Measurements from ENCODE around the gene TMC4.
"Not testable (repeated sequence)": the region's sequence is repeated elsewhere in the genome, so short reads cannot be mapped to it uniquely, and the experiment has no call there.

Gene TMC4

DNA sequence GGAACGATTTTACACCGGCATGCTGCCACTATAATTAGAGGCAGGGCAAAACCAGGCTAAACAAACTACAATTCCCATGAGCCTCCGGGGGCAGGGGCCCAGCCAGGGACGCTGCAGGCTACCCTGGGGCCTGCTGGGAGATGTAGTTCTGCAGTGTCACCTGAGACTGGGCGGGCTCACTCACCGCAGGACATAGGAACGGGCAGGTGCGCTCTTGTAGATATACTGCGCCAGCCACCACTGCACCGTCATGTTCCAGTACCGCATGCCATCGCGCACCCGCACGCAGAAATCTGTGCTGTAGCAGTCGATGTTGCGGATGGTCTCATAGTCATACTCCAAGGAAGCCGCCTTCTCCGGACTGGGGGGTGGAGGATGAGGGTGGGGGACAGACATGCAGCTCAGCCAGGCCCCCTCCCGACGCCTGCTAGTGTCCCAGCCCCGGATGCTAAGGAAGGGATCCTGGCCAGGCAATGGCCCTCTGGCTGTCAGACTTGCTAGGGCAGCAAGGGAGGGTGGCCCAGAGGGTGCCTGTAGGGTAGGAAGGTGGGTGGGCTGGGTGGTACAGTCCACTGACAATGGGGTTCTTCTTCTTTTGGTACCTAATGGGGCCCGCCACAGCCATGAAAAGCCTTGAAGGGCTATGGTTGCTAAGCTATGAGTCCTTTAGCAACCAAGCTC, 5.8 kb upstream of the TMC4 start:
- DNase-seq = no peak

DNA sequence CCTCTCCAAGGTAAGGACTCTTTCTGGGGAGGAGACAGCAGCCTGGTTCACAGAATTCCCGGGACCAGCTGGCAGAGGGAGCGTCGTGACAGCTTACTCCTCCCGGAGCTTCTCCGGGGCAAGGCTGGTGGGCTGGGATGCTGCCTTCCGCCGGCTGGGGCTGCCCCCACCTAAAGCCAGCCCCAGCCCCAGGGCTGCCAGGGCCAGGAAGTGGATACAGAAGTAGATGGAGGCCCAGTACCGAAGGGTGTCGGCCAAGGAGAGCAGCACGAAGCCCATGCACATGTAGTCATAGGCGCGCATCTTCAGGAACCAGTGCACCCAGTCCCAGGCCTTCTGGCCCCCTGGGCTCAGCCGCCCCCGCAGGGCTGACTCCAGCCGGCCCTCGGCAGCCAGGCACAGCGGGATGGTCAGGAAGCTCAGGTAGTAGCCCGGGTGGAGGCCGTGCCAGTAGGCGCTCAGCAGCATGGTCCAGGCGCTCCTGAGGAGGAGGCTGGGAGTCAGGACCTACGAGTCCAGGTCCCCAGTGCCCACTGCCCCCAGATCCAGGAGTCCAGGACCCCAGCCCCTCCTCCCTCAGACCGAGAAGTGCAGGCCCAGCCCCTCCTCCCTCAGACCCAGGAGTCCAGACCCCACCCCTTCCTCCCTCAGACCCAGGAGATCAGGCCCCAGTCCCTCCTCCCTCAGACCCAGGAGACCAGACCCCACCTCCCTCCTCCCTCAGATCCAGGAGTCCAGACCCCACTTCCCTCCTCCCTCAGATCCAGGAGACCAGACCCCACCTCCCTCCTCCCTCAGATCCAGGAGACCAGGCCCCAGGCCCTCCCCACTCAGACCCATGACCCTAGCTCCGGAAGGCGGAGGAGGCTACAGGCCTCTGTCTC, 1.2 kb upstream of the TMC4 start:
- DNase-seq = no peak

DNA sequence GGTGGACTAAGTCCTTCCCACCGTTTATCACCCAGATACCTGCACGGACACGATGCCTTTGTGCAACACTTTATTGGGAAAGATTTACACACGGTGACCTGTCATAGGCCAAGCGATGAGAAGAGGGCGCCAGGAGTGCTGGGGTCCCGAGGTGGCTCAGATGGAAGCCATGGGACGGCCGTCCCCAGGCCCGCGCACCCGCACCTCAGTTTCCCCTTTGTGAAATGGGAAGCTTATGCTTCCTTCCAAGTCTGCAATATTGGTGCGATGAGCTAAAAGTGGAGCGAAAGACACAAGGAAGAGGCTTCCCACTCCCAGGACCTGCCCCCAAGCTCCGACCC, 369 bp upstream of the TMC4 start:
- no peak for DNase-seq

DNA sequence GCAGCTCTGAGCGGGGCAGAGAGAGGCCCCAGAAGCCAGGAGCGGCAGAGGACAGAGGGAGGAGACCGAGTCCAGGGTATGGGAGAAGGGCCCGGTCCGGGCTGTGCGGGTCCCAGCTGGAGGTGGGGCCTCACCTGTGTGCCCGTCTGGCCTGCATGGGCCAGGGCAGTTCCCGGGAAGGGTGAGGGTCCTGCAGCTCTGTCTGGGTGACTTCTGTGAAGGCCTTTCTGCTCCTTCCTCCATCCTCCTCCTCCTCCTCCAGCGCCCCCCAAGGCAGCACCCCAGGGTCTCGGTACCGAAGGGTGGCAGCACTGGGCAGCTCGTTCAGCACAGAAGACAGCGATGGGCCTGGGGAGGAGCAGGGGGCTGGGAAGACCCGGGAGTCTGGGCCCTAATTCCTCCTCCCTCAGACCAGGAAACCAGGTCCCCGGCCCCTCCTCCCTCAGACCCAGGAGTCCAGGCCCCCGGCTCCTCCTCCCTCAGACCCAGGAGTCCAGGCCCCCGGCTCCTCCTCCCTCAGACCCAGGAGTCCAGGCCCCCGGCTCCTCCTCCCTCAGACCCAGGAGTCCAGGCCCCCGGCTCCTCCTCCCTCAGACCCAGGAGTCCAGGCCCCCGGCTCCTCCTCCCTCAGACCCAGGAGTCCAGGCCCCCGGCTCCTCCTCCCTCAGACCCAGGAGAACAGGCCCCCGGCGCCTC, 1.1 kb downstream of the TMC4 start:
- not testable (repeated sequence) for DNase-seq

DNA sequence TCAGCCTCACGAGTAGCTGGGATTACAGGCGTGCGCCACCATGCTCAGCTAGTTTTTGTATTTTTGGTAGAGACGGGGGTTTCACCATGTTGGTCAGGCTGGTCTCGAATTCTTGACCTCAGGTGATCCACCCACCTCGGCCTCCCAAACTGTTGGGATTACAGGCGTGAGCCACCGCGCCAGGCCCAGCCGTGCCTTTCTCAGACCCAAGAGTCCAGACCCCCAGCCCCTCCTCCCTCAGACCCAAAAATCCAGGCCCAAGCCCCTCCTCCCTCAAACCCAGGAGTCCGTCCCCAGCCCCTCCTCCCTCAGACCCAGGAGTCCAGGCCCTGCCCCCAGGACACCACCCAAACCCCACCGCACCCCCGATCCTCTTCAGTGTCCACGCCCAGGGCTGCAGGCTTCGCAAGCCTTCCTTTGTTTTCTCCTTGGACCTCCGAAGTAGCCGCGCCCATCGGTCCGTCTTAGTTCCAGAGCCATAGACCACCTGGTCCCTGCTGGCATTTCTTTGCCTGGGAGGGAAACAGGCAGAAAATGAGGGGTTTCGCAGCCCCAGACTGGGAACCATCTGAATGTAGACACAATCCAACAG, 3.7 kb downstream of the TMC4 start:
- DNase-seq = no peak

DNA sequence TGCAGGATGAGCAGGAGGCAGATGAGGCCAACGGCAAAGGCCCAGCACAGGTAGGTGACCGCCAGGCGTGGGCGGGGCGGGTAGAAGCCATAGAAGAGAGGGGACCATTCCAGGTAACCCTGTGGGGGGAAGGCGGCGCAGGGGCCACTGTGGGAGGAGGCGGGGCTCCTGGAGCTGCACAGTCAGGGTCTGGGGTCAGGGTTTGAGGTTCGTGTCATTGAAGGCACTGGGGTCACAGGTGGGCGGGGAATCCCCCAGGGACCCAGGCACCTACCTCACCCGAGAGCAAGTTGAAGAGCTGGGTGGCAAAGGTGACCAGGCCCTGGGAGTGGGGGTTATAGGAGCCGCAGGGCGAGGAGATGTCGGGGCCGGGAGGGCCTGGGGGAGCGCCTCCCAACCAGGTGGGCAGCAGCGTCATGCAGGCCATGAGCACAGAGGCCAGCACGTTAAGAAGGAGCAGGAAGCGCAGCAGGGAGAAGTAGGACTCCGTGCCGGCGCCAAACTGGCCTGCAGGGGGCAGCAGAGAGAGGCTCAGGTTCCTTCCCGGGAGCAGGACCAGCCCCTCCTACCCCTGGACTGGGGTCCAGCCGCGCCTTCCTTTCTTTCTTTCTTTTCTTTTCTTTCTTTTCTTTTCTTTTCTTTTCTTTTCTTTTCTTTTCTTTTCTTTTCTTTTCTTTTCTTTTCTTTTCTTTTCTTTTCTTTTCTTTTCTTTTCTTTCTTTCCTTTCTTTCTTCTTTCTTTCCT, 4.6 kb downstream of the TMC4 start:
- peak; percentile 76 to 92 (median 80) for DNase-seq

DNA sequence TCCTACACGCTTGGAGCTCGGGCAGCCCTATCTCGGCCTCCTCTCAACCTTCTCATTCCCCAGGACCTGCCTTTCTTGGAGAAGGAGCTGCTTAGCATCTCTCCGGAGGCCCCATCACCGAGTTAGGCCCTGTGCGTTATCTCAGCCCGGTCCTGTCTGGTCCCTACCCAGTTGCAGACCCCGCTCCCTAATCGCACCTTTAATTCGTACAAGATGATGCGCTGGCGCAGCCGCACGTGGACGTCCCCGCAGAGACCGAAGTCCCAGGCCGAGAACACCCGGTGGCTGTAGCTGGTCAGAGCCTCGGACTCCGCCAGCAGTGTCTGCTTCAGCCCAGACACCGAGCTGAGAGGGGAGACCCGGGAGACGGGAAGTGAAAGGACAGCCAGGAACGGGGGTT, 7.7 kb downstream of the TMC4 start:
- DNase-seq = no peak

DNA sequence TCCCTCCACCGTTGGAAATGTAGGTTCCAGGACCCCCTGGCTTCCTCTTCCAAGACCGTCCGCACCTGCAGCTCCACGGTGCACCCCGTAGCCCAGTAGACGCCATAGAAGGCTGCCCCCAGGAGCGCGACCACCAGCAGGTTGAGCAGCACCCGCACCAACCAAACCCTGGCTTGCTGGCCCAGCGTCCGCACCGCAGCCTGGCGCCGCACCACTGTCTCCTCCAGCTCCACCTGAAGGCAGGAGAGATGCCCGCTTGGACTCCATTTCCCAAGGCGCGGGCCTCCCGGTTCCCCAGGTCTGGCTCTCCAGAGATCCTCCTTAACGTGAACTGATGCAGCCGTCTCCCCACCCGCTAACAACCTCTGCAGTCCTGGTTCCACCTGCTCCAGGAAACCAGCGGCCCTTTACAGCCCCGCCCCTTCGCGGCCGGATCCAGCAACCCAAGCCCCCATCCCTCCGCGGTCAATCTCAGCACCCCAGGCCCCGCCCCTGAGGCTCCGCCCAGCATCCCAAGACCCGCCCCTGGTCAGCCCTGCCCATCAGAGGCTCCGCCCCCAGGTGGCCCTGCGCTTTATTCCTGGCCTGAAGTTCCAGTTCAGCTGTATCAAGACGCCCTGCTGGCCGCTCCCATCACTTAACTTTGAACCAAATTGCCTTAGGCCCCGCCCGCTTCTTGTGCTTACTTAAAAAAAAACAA, 8.4 kb downstream of the TMC4 start:
- DNase-seq = peak in 4 of 5 donors; percentile 53 to 80 (median 58)

DNA sequence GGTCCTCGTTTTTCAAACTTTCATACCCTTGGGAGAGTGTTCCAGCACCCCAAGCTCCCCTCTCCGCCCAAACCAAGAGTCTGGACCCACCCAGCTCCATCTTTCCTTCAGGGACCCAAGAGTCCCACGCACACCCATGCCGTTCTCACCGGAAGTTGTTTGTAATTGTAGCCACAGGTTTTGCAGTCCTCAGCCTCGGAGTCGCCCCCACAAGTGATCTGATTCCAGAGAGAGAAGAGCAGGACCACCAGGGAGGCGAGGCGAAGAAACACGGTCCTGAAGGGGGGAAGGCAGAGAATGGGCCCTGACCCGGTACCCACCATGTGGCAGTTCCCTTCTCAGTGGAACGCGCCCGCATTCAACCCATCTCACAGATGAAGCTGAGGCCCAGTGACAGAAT, 10.1 kb downstream of the TMC4 start:
- DNase-seq = no peak

DNA sequence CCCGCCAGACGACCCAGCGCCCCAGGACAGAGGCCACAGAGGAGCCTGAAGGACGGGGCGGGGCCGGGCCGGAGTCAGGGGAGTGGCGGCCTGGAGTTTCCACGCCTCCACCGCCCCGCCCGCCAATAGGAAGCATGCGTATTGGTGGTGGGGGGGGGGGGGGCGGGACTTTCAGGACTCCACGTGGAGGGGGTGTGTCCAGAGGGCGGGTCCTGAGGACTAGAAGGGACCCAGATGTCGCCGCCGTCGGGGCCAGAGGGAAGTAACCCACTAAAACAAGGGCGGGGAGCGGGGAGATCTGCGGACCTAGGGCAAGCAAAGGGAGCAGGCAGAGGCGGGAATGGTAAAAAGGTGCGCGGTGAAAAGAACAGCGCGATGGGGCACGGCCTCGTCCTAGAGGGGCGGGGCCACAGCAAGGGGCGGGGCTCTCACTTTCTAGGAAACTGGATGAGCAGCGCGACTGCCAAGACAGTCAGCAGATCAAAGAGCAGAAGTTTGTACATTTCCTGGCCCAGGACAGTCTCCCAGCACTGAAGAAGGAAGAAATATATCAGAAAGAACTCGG, 10.6 kb downstream of the TMC4 start:
- peak; percentile 63 to 85 (median 77) for DNase-seq

DNA sequence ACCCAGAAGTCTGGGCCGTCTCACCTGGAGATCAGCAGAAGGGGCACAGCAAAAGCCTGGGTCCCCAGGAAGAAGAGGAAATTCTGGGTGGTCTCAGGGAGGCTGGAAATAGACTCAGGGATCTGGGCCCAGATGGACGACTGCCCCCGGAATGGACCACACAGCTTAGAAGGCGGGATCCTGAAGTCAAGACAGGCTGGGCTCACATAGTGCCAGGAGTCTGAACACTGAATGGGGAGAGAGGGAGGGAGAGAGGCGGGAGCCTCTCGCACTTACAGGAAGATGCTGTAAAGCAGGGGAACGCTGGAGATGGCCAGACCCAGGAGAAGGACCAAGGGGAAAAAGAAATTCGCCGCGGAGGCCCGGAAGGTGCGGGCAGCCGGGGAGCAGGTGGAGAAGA, 12.1 kb downstream of the TMC4 start:
- DNase-seq = no peak

DNA sequence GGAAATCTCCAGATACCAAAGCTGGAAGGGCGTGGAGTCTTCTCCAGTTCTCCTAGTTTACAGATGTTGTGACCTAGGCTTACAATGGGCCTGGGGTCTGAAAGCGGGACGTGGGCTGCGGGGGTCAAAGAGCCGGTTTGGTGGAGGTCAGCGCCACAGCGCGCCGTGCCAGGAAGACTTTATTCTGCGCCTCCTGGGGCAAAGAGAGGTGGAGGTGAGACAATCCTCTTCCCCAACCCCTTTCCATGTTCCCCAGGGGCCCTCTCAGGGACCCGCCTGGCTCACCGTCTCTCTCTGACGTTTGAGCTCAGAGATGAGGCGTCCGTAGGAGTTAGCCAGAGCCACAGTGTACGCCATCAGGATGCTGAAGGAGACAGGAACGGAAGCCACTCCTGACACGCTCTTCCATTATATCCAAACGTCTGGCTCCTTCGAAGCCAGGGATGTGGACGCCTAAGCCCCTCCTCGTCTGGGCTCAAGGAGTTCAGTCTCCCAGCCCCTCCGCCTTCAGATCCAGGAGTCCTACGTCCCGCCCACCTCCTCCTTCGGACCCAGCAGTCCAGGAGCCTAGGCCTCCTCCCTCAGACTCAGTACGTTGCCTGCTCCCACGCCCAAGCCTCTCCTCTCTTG, 12.7 kb downstream of the TMC4 start:
- DNase-seq = no peak

DNA sequence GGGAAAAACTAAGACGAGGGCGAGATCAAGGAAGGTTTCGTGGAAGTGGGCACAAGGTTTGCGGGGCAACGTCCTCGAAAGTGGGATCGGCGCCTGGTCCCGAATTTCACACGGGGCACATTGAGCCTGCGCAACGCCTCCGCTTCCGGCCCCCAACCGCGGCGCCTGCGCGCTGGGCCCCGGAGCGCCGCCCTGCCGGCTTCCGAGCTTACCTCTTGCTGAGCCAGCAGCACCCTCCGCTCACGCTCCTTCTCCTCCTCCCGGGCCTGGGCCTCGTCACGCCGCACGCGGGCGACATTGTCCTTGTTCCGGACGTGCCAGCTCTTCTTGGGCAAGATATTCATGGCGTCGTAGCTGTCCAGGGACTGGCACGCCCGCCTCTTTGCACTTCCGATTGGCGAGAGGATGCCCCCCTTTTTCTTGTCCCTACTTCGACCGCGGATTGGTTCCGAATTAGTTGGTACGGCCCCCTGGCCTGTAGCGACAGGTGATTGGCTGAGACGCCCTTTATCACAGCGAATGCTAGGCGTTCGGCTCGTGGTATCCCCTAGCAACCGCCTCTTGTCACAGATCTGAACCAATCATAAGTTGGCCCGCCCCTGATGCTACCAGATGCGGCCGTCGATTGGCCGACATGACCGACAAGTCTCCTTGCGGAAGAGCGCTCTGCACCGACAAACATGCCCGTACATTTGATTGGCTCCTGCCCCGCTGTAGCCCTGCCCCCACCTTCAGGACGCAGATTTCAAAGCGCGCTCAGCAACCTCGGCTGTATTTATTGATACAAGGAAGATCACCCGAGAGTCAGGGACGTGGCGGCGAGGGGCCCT, 13.4 kb downstream of the TMC4 start, which contains the start of gene LENG1:
LENG1 (minus strand) TSS at position 370 of the 830 bp plus-strand sequence; CDS start at position 344, 26 bp downstream.
- DNase-seq = peak; percentile 98 to 100 (median 99)

DNA sequence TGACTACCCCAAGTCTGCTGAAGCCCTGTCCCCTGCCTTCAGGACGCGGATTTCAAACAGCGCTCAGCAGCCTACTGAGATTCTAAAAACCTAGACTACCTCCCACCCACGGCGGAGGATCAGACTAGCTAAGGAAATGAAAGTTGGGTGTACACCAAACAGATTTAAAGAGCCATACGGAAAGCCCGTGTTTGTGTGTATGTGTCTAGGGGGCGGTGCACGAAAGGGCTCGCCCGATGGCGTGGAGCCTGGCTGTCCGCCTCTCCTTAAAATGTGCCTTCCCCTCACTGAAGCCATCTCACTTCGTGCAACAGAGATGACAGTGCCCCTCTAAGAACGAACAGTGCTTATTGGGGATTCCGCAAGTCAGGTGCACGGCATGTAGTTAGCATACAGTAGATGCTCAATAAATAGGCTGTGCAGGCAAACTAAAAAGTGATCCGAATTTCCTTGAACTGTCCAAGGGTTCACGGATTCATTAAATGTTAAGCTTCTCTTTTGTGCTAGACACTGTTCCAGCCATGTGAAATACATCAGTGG, 14.1 kb downstream of the TMC4 start:
- DNase-seq = peak in 1 of 5 donors; percentile 27

DNA sequence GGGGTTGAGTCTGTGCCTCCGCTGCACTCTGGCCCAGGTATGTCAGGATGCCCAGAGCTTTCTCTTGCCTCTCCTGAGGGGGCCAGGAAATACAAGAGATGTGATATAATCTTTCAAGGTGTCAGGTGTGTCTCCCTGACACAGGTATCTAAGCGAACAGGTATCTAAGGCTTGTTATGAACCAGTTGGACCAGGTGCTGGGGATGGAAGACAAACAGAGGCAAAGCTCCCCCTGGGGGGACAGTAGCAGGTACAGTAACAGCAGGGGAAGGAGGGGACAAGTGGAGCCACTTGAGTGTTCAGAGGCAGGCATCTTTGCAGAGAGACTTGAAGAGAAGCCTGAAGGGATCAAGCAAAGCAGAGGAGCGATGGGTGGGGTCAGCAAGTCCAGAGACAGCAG, 16.0 kb downstream of the TMC4 start:
- DNase-seq = no peak

DNA sequence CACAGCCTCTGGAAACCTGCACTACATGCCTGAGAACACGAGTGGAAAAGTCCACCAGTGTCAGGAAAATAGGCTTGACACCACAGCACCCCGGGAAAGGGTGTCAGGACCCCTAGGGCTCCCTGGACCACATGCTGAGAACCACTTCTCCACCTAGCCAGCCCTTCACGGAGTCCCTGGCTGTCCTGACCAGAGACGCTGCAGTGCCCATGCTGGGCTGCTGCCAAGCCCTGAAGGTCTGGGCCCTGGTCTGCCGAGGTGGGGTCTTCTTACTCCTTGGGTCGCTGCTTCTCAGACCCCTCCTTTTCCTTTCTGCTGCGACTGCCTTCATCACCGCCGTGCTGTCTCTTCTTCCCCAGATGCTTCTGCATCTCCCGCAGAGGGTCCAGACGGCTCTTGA, 16.5 kb downstream of the TMC4 start:
- DNase-seq = no peak

DNA sequence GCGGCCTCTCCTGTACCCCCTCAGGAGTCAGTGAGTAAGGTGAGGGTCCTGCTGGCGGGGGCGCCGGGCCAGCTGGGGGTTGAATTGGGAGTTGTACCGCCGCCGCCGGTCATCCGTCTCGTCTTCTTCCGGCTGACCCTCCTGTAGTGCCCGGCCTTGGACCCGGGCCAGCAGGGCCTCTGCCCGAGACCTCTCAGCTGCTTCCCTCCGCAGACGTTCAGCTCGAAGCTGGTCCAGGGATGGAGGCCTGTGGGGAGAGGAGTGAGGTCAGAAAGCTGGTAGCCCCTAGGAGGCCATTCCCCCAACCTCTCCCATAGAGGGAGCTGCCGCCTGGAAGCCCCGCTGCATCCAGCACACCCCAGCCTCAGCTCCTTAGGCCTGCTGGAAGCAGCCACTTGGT, 17.3 kb downstream of the TMC4 start:
- DNase-seq = no peak

DNA sequence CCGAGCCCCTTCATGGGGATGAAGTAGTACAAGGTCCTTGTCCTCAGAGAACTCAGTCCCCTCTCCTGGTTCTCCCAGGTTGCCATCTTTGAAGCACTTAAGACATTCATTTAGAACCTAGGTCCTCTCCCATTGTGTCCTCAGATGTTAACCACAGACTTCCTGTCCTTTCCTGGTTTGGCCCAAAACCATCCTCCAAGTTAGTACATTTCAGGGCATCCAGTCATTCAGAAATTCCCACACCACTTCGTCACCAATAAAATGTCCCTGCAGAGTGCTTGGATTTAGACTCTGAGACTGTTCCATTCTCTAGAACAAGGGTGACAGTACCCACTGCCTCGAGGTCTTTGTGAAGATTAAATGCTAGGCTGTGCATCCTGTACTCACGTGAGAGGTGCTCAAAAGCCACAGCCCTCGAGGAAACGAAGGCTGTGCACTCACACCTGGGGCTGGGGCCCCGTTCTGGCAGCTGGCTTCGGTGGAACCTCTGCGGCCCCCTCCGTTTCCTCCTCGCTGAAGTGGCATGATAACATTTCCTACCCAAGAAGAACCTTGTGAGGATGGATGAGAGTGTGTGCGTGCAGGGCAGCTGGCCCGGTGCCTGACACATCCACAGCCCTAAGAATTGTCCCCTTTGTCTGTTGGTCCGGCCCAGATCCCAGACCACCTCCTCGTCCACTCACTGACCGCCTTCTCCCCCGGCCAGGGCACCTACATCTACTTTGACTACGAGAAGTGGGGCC, 18.2 kb downstream of the TMC4 start:
- DNase-seq = peak in 2 of 5 donors; percentile 28 to 61
